NCI-H2029 (cell line): ENCODE measurements around the gene ANXA10.
"Not testable (repeated sequence)": the region's sequence is repeated elsewhere in the genome, so short reads cannot be mapped to it uniquely, and the experiment has no call there.

ENCODE experiments used
- DNase-seq: peaks from one replicate; lab custom pipeline; 2025; lab: John Stamatoyannopoulos, UW

Gene ANXA10, protein sequence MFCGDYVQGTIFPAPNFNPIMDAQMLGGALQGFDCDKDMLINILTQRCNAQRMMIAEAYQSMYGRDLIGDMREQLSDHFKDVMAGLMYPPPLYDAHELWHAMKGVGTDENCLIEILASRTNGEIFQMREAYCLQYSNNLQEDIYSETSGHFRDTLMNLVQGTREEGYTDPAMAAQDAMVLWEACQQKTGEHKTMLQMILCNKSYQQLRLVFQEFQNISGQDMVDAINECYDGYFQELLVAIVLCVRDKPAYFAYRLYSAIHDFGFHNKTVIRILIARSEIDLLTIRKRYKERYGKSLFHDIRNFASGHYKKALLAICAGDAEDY

DNA sequence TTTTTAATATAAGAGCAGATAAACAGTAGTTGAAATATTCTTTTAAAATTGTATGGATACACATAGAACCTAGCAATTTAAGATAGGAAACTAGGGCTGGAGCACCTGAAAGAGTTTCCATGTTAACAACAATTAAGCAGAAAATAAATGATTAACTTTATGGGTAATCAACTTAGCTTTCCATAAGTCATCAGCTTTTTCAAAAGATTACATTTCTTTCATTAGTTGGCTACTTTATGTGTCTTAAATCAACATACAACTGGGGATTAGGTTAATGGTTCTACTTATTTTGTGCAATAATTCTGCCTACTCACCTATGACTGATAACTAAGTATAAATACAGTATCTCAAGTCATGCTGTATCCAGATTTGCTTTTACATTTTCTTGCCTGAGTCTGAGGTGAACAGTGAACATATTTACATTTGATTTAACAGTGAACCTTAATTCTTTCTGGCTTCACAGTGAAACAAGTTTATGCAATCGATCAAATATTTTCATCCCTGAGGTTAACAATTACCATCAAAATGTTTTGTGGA is at the start of gene ANXA10:
ANXA10 (plus strand) TSS at position 362 of the 537 bp plus-strand sequence; CDS start at position 526, 164 bp downstream.
- DNase-seq, result no peak

DNA sequence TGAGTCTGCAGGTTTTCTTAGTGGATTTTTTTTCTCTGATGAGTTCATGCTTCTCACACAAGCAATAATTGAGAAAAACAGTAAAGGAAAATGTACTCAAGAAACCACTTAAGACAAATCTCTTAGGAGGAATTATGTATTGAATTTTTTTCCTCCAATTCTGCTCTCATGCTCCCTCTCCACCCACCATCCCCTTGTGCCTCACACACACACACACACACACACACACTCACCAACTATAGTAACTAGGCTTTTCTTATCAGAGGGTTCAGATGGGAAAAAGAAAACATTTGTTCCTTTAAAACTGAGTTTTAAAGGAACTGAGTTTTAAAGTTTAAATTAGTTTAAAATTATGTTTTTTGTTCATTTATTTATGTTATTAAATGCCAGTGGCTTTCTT is 47.0 kb upstream of the ANXA10 start:
- DNase-seq, result no peak

DNA sequence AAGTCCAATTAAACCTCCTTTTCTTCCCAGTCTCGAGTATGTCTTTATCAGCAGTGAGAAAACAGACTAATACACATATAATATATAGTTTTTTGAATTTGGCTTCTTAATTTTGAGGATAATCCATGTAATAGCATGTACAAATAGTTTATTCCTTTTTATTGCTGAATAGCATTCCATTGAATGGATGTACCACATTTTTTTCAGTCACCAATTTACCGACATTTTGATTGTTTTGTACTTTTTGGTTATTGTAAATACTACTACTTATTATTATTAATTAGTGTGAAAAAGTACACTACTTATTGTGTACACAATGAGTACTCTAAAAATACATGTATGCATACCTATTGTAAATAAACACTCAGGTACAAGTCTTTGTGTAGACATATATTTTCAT is 42.3 kb upstream of the ANXA10 start:
- no peak for DNase-seq

DNA sequence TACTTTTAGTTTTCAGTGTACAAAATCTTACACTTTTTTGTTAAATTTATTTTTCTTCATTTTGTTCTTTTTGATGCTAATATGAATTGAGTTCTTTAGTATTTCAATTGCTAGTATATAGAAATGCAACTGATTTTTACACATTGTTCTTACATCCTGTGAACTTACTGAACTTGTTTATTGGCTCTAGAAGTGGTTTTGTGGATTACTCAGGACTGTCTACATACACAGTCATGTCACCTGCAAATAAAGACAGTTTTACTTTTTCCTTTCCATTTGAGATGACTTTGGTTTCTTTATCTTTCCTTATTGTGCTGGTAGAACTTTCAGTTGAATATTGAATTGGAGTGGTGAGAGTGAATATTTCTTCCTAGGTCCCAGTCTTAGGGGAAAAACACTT is 40.8 kb upstream of the ANXA10 start:
- no peak for DNase-seq

DNA sequence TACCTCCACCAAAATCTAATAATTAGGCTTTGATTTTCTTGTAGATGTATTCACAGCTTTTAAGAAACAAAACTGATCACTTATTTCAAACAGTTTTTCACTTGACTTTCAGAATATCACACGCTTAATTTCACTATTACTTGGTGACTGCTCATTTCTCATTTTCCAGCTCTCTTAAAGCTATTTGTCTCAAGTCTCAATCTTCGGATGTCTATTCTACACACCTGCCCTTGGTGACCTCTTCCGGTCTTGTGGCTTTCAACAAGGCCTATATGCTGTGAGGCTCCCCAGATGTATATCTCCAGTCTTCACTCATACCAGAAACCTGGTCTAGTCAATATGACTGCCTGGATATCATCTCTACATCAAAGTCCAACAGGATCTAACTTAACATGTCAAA is 34.9 kb upstream of the ANXA10 start:
- no peak for DNase-seq

DNA sequence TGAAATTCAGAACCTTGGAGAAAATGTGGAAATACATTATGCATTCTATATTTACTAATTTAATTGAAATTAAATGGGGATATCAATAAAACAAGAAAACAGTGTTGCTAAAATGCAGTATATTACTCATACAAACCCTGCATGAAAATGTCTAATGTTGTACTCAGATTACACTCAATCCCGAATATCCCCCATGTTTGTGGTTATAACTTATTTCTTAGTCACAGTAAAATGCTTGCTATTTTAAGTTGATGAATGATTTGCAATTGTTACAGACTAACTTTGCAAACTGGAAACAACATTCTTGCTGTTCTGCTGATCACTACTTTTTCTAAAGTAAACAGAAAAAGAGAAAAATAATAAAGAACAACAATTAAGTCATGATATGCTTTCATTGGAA is 33.1 kb upstream of the ANXA10 start:
- DNase-seq, result no peak

DNA sequence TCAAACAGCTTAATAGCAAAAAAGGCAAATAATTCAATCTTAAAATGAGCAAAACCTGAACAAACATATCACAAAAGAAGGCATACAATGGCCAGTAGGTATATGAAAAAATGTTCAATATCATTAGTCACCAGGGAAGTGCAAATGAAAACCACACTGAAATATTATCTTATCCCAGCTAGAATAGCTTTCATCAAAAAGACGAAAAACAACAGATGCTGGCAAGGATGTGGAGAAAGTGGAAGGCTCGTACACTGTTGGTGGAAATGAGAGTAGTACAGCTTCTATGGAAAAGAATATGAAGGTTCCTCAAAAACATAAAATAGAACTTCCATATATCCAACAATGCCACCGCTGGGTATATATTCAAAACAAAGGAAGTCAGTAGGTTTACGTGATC is 29.3 kb upstream of the ANXA10 start:
- no peak for DNase-seq

DNA sequence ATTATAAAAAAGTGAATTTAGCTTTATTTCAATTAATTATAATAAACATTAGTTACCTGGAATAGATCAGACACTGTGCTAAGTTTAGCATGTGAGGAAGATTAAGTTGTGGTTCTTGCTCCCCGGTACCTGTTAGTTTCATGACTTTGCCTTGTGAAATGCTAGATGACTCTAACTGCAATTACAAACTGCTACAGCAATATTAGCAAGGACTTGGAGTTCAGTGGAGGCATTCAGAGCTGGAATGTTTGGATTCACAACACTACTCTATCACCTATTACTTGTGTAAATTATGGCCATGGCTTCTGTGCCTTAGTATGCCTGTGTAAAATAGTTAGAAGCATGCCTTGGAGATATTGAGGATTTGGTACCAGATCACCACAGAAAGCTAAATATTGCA is 21.4 kb upstream of the ANXA10 start:
- no peak for DNase-seq

DNA sequence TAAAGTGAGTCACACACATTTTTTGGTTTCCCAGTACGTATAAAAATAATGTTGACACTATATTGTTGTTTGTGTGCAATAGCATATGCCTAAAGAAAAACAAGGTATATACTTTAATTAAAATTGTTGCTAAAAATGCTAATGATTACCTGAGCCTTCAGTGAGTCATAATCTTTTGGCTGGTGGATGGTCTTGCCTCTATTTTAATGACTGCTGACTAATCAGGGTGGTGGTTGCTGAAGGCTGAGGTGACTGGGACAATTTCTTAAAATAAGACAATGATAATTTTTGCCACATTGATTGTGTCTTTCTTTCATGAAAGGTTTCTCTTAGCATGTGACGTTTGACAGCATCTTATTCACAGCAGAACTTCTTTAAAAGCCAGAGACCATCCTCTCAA is 21.0 kb upstream of the ANXA10 start:
- DNase-seq, result no peak

DNA sequence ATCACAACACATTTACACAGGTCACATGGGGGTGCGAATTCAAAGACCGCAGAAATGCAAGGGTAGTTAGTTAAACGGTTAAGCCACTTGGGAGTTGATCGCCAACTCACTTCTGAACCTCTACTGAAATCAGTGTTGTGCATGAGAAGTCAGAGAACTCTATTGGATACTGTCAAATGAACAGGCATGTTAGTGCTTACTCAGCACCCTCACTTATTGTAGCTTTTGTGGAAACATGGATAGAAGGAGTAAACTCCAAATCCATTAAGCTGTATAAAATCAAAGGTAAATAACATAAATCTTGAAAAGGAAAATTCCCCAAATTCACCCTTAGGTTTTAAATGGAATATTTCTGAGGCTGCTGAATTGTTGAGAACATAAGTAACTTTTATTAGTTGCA is 17.5 kb upstream of the ANXA10 start:
- DNase-seq, result no peak

DNA sequence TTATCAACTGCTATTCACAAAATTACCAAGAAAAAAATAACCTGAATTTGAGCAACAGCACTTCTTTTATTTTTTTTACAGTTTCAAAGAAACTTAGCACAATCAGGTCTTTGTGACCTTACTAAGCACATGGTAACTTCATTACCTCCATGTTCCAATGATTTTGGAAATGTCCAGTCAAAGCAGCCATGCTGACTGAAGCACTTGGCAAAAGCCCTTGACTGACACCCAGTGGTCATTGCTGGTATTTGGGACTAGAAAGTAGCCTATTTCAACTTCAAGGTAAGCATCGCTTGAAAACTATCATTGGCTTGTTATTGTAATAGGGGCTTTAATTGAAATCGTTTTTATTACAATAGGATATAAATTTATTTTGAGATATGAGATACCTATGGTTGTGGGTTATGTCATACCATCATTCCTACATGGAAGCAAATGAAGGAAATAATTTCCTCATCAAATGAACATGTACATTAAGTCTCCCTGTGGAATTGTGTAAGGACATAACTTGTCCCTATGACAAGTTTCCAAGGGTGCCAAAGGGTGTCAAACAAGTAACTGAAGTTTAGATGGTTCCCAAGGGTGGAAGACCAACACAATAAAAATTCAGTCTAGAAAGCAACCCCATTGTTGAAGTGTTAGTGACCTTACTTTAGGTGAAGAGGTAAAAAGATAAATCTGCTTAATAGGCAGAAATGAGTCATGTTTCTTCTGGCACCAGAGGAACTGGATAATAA is 15.2 kb upstream of the ANXA10 start:
- DNase-seq, result peak; percentile 2

DNA sequence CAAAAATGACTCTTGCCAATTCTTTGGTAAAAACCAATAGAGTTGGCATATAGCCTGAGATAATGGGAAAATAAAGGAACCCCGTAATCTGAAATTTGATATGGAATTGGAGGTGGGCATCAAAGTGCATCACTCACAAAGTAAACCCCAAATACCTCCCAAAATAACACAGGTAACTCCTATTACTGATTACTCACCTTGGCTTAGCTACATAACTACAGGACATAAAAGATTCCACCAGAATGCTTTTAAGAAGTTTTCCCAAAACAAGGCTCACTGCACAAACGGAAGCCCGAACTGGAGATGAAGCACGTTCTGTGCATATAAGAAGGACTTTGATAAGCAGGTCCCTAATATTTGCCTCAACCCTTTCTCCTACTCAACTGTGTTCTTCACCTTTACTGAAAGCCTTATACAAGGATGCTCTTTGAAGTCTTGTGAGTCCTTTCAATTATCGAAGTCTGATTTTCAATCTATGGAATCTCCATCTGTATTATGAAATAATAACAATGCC is 14.6 kb upstream of the ANXA10 start:
- DNase-seq, result no peak

DNA sequence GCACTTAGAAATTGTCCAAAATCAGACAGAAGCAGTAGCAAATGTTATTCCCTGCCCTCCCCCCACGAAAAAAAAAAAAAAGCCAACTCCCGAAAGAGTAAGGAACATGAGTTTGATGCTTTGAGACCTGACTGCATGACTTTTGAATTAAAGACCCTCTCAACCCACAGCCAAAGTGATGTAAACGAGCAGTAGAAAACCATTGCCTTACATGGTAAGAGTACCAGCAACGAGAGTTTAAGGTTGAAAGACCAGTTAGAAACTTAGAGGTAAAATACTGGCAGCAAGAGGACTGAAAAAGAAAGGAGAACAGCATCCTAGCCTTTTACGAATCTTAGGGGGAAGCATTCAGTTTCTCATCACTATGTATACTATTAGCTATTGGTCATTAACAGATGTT is 10.0 kb upstream of the ANXA10 start:
- DNase-seq, result no peak

DNA sequence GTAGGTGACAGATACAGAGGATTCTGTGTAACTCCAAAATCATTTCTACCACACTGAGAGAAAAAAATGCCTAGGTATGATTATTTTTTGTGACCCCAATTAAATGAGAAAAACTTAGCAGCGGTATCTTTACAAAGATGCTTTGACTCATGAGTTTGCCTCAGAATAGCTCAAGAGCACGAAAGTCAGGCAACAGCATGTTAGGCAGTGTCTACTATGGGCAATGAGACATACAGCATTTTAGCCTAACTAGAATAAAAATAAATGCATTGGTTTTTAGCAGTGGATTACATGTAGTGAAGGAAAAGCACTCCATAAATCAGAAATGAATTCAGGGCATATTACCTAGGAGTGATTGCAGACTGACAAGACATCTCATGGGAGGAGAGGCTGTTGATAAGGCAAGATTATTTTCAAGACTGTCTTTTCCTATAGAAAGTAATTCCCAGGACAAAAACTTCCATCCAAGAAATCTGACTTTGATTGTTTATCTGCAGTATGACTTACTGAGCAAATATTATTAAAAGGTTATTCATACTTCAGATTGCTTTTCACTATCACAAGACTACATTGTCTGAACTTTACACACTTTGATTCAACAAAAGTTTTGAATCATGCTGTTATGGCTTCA is 3.6 kb downstream of the ANXA10 start:
- no peak for DNase-seq

DNA sequence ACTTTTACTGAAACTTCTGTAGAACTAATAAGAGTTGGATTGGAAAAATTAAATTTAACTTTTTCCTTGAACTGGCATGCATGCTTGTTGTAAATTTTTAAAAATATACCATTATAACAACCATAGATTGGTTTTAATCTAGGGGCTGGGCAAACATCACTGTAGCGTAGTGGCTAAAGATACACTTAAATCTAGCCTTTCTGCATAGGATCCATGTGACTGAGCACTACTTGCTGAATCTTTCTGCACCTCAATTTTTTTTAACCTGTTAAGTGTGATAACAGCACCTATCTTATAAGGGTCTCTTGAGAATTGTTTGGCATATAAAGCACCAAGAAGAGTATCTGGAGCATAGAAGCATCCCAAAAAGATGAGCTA is 4.1 kb downstream of the ANXA10 start:
- no peak for DNase-seq

DNA sequence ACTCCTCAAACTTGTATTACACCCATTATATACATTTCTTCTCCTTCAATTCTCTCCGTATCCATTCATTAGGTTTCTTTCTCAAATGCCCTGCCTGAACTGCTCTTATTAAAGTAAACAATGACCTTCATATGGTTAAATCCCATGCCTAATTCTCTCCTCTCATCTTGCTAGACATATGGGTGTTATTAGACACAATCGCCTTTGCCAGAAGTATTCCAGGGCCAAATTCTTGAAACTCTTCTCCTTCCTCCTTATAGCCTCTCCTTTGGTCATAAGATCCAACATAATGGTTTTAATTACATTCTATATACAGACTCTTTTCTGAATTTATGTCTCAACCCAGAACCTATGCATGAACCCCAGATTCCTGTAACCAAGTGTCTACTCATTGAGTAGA is 4.8 kb downstream of the ANXA10 start:
- DNase-seq, result no peak

DNA sequence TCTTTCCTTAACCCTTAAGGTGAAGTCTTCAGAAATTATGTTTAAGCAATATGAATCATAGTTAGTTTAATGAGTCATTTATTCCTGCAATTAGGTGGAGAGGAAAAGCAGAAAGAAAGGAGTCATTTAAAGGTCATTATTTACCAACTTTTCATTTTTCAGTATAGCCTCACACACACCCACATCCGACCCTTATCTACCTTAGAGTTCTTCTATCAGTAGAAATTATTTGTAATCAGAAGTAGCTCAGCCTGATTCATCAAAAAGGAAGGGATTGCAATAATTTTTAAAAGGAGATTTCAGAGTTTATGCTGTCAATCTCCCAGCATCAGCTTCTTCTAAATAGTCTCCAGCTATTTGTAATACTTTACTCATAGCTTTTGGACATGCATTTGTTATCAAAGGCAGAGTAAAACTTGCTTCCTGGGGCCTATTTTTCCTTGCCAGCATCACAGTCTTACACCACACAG is 5.9 kb downstream of the ANXA10 start:
- DNase-seq, result no peak

DNA sequence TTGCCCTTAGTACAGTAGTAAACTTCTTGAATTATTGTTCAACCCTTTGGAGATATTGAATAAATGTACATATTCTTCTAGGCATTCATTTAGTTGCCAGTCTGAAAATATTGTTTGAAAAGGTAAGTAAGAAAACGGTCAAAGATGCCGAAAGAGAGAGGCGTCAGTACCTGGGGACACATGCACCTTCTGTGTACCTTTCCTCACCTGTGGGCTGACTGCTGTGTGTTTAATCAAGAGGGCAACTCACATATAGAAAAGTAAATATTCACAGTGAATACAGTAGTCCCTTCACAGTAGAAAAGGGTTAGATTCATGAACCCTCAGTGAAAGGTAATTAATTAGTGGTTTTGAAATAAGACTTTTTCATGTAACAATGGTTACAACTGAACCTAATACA is 6.9 kb downstream of the ANXA10 start:
- DNase-seq, result no peak

DNA sequence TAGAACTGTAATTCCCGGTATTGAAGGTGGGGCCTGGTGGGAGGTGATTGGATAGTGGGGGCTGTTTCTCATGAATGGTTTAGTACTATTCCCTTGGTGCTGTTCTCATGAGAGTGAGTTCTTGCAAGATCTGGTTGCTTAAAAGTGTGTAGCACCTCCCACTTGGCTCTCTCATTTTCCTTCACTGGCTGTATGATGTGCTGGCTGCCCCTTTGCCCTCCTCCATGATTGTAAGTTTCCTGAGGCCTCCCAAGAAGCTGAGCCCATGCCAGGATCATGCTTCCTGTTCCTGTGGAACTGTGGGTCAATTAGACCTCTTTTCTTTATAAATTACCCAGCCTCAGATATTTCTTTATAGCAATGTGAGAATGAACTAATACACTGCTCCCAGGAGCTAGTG is 8.7 kb downstream of the ANXA10 start:
- no peak for DNase-seq

DNA sequence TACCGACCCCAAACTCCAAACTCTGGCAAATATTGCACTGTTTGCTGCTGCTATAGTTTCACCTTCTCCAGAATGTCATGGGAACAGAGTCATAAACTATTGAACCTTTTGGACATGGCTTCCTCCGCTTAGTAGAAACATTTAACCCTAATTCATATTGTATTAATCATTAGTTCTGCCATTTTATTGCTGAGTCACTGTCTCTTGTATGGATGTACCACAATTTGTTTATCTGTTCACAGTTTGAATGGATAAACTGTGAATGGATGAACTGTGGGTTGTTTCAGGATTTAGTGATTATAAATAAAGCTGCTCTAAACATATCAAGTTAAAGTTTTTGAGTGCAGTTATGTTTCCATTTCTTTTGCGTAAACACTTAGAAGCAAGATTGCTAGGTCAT is 10.1 kb downstream of the ANXA10 start:
- DNase-seq, result no peak

DNA sequence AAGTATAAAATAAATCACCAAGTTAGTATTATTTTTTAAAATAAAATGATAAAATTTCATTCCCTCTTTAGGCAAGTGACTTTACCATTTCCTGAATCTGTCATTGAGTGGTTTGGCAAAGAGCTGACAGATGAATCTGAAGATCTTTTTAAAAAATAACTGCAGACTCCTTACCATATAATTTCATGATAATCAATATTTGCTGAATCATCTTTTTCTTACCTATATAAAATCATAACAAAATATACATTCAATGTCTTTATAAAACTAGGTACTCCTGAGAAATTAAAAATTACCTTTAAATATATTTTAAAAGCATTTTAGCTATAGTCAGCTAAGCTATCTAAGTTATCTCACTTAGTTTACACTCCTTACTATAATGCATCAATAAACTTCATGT is 17.2 kb downstream of the ANXA10 start:
- DNase-seq, result no peak

DNA sequence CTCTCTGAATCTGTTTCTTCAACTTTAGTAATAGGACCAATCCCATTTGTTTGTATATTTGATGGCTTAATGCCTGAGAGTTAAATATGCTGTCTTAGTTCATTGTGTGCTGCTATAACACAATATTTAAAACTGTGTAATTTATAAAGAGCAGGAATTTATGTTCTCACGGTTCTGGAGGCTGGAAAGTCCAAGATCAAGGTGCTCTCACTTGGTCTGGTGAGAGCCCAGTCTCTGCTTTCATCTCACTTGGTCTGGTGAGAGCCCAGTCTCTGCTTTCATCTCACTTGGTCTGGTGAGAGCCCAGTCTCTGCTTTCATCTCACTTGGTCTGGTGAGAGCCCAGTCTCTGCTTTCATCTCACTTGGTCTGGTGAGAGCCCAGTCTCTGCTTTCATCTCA is 20.7 kb downstream of the ANXA10 start:
- not testable (repeated sequence) for DNase-seq
